Nephron (organoid): Measurements from ENCODE around the gene FAM118A.

Experiments used
- H3K27ac Mint-ChIP-seq, 3 experiments: 2 replicates each; pipeline ENCODE4 v1.8.0; 2020; ENCODE audit warnings: mixed read lengths in 3 of 3, mild to moderate bottlenecking in 2 of 3, moderate library complexity in 1 of 3
- H3K27me3 Mint-ChIP-seq: 2 replicates; pipeline ENCODE4 v1.8.0; 2021; ENCODE audit warnings: low read depth, mild to moderate bottlenecking, moderate library complexity, mixed read lengths
- H3K36me3 Mint-ChIP-seq: 2 replicates; pipeline ENCODE4 v1.8.0; 2020; ENCODE audit warnings: low read depth, mixed read lengths
- H3K4me1 Mint-ChIP-seq: 2 replicates; pipeline ENCODE4 v1.8.0; 2020; ENCODE audit warnings: mixed read lengths
- H3K4me3 Mint-ChIP-seq, 3 experiments: 2 replicates each; pipeline ENCODE4 v1.8.0; 2020; ENCODE audit warnings: mild to moderate bottlenecking in 3 of 3, mixed read lengths in 3 of 3, moderate library complexity in 2 of 3
- H3K9me3 Mint-ChIP-seq: 2 replicates; pipeline ENCODE4 v1.8.0; 2020; ENCODE audit warnings: mixed read lengths
- TF ChIP-seq, protein P1 (sequence below), 3 experiments: fragments of 200-600 bp; sonication (generic); IDR thresholded peaks; one replicate each; pipeline ENCODE4 v1.5.0; 2021; ENCODE audit warnings: antibody characterized with exemption in 3 of 3; ENCODE audit not compliant: unreplicated experiment in 3 of 3

The FAM118A gene

DNA sequence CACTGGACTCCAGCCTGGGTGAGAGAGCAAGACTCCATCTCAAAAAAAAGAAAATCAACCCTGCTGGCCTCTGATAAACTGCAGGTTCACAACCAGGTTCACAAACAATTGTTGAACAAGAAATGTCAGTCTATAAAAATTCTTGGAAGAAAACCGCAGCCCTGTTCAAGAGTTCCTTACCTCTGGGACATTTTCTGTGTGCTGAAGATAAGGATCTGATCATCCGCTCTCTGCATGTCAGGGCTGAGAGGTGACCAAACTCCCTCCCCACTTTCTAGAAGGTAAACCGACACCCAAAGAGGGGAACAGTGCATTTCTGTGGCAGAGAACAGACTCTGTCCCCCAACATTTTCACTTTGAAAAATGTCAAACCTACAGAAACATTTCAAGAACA is 29.1 kb upstream of the FAM118A start:
- no peaks in the 10 kb centered on the region for H3K36me3 Mint-ChIP-seq
- peaks cover 5% of the 10 kb centered on the region for H3K4me1 Mint-ChIP-seq
- no peak overlapping the region for H3K4me3 Mint-ChIP-seq
- H3K27me3 Mint-ChIP-seq = peaks cover 58% of the 10 kb centered on the region
- no peak overlapping the region for H3K27ac Mint-ChIP-seq
- no peaks in the 10 kb centered on the region for H3K9me3 Mint-ChIP-seq
- TF ChIP-seq, protein P1, sequence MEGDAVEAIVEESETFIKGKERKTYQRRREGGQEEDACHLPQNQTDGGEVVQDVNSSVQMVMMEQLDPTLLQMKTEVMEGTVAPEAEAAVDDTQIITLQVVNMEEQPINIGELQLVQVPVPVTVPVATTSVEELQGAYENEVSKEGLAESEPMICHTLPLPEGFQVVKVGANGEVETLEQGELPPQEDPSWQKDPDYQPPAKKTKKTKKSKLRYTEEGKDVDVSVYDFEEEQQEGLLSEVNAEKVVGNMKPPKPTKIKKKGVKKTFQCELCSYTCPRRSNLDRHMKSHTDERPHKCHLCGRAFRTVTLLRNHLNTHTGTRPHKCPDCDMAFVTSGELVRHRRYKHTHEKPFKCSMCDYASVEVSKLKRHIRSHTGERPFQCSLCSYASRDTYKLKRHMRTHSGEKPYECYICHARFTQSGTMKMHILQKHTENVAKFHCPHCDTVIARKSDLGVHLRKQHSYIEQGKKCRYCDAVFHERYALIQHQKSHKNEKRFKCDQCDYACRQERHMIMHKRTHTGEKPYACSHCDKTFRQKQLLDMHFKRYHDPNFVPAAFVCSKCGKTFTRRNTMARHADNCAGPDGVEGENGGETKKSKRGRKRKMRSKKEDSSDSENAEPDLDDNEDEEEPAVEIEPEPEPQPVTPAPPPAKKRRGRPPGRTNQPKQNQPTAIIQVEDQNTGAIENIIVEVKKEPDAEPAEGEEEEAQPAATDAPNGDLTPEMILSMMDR (IDR thresholded peaks at IDR 0.05; ENCODE audit: unreplicated experiment in 3 of 3) = no peak

DNA sequence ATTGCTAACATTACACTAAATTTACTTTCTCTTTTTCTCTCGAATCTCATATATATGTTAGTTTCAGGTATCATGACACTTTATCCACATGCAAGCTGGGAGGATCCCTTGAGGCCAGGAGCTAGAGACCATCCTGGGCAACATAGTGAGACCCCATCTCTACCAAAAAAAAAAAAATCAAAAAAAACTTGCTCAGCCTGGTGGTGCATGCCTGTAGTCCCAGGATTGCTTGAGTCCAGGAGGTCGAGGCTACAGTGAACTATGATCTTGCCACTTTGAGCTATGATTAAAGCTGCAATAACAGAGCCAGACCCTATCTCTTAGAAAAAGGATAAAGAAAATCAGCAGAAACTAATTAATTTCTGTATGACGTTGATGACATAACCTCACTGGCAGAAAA is 28.7 kb upstream of the FAM118A start:
- Mint-ChIP-seq H3K4me1 (peaks cover 5% of the 10 kb centered on the region), H3K4me3 (no peak overlapping the region), H3K9me3 (no peaks in the 10 kb centered on the region), H3K36me3 (no peaks in the 10 kb centered on the region), H3K27ac (no peak overlapping the region), H3K27me3 (peaks cover 62% of the 10 kb centered on the region)
- TF ChIP-seq, protein P1 (IDR thresholded peaks at IDR 0.05; ENCODE audit: unreplicated experiment in 3 of 3) = no peak

DNA sequence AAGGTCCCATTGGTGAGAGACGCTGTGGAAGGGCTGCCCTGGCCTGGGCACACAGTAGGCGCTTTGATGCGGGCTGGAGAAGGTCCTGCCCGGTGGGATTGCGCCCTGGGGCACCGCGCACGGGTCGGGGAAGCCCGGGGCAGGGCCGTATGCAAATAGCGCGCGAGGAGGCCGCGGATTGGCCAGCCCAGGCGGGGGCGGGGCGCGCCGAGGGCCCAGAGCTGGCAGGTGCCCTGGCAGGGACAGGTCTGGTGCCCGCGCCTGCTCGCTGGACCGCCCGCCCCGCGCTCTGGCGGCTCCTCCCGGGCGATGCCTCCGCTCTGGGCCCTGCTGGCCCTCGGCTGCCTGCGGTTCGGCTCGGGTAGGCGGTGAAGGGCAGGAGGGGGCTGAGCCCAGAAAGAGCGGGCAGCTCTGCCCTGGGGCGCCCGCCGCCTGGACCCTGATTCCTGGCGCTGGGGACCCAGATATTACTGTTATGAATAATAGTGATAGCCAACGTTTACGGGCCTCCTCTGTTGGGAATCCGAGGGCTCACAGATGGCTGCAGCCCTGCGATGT is 24.9 kb upstream of the FAM118A start, which contains the start of gene UPK3A:
TSS of gene UPK3A (plus strand) at position 245 of the 558 bp plus-strand sequence. CDS start at position 310, 65 bp downstream.
- peak within 1 kb of the TSS; percentile 16 to 42 (median 19) for H3K4me3 Mint-ChIP-seq
- H3K9me3 Mint-ChIP-seq = no peaks in the 10 kb centered on the region
- H3K27me3 Mint-ChIP-seq = peaks cover 58% of the 10 kb centered on the region
- TF ChIP-seq, protein P1 (IDR thresholded peaks at IDR 0.05; ENCODE audit: unreplicated experiment in 3 of 3) = no peak
- no peaks in the 10 kb centered on the region for H3K36me3 Mint-ChIP-seq
- H3K27ac Mint-ChIP-seq = no peak within 1 kb of the TSS
- H3K4me1 Mint-ChIP-seq = peaks cover 3% of the 10 kb centered on the region

DNA sequence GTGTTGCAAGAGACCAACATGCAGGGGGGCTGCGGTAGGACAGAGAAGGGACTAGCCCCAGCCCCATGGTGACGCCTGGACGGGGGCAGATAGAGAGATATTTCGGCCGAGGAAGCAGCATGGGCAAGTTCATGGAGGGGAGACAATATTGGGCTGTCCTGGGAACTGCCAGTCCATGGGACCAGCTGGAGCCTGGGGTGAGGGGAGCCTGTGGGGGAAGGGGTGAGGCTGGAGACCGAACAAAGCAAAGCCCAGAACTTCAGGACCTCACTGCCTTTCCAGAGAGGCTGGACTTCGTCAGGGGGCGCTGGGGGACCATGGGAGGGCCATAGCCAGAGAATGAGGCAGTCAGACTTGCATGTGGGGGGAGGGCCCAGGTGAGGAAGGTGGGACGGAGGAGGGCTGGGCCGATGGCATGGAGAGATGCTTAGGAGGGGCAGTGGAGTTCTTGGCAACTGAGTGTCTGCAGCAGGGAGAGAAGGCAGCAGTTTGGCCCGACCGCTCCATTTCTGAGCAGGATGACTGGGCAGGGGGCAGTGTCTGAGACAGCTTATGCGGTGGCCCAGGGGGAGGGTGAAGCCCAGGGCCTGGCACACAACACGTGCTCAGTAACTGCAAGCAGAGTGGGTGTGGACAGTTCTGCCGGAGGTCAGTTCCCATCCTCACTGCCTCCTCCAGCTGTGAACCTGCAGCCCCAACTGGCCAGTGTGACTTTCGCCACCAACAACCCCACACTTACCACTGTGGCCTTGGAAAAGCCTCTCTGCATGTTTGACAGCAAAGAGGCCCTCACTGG is 24.3 kb upstream of the FAM118A start:
- Mint-ChIP-seq H3K9me3 (no peaks in the 10 kb centered on the region), H3K4me3 (peak overlapping the region; percentile 12 to 42 (median 16)), H3K36me3 (no peaks in the 10 kb centered on the region), H3K27me3 (peaks cover 58% of the 10 kb centered on the region), H3K27ac (no peak overlapping the region), H3K4me1 (no peaks in the 10 kb centered on the region)
- TF ChIP-seq, protein P1 (IDR thresholded peaks at IDR 0.05; ENCODE audit: unreplicated experiment in 3 of 3) = no peak

DNA sequence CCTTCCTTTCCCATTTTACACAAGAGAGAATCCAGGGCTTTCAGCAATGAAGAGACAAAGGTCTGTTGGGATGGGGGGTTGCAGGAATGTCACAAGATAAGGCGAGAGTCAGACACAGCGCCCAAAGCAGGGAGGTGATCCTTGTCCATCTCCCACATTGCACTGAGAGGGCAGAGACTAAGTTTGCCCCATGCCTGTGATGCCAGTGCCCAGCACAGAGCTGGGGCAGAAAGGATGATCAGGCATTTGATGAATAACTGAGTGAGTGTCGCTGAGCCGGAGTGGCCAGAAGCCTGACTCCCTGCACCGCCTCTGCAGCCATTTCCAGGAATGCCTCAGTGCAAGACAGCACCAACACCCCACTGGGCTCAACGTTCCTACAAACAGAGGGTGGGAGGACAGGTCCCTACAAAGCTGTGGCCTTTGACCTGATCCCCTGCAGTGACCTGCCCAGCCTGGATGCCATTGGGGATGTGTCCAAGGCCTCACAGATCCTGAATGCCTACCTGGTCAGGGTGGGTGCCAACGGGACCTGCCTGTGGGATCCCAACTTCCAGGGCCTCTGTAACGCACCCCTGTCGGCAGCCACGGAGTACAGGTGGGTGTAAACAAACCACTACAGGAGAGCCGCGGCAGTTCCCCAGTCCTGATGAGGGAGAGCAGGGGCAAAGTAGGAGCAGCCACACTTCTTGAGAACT is 22.7 kb upstream of the FAM118A start:
- TF ChIP-seq, protein P1 (IDR thresholded peaks at IDR 0.05; ENCODE audit: unreplicated experiment in 3 of 3) = no peak
- peaks cover 49% of the 10 kb centered on the region for H3K27me3 Mint-ChIP-seq
- no peaks in the 10 kb centered on the region for H3K9me3 Mint-ChIP-seq

More for the DNA sequence above, 22.7 kb upstream of the FAM118A start:
- no peaks in the 10 kb centered on the region for H3K36me3 Mint-ChIP-seq
- H3K27ac Mint-ChIP-seq = no peak overlapping the region
- no peaks in the 10 kb centered on the region for H3K4me1 Mint-ChIP-seq
- no peak overlapping the region for H3K4me3 Mint-ChIP-seq
